Measurements from ENCODE around the gene RCBTB2. TPM values are rescaled to one million over a fixed set of nuclear protein-coding genes. Genes with fewer than 3 reads are reported as not detected.

Gene RCBTB2
- total and polyA plus RNA-seq, 7 donors, result 2.8 to 18.5 (median 8.2) TPM

DNA sequence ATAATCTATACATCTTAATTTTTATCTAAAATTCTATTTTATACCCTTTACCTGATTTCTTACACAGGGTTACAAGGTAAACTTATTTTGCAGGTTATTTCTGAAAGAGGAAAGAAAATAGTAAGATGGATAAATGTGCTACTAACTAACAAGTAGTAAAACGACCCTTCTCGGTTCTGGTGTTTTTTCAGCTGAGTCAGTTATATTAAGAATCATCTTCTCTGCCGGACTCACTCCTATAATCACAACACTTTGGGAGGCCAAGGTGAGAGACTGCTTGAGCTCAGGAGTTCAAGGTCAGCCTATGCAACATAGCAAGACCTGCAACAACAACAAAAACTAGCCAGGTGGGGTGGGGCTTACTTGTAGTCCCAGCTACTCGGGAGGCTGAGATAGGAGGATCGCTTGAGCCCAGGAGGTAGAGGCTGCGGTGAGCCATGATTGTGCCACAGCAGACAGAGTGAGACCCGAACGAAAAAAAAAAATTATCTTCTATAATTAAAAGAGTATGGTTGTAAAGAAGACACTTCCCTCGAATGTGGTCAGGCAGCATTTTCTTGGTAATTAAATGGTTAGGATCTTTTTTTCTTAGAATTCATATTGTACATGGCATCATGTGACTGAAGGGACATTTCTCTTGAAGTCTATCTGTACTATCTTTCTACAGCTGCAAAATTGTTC is 27.9 kb upstream of the RCBTB2 start:
- Histone ChIP-seq H3K27ac (no peak overlapping the region), H3K9me3 (peaks cover 2% of the 10 kb centered on the region), H3K4me1 (no peaks in the 10 kb centered on the region), H3K36me3 (ENCODE audit: insufficient read depth in 1 of 2, low read depth in 1 of 2) (no peaks in the 10 kb centered on the region), H3K27me3 (ENCODE audit: insufficient read depth in 3 of 3, low read length in 2 of 3) (no peaks in the 10 kb centered on the region), H3K4me3 (no peak overlapping the region)
- 86 to 89% (median 88%) methylated on average over 9 of the region's 9 CpGs for WGBS, 3 donors
- no peak for DNase-seq
- intact Hi-C loops (cut with DNase I), result no loop called here
- TF ChIP-seq, protein P1, sequence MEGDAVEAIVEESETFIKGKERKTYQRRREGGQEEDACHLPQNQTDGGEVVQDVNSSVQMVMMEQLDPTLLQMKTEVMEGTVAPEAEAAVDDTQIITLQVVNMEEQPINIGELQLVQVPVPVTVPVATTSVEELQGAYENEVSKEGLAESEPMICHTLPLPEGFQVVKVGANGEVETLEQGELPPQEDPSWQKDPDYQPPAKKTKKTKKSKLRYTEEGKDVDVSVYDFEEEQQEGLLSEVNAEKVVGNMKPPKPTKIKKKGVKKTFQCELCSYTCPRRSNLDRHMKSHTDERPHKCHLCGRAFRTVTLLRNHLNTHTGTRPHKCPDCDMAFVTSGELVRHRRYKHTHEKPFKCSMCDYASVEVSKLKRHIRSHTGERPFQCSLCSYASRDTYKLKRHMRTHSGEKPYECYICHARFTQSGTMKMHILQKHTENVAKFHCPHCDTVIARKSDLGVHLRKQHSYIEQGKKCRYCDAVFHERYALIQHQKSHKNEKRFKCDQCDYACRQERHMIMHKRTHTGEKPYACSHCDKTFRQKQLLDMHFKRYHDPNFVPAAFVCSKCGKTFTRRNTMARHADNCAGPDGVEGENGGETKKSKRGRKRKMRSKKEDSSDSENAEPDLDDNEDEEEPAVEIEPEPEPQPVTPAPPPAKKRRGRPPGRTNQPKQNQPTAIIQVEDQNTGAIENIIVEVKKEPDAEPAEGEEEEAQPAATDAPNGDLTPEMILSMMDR (IDR thresholded peaks at IDR 0.05), result no peak
- ATAC-seq, result no peak

DNA sequence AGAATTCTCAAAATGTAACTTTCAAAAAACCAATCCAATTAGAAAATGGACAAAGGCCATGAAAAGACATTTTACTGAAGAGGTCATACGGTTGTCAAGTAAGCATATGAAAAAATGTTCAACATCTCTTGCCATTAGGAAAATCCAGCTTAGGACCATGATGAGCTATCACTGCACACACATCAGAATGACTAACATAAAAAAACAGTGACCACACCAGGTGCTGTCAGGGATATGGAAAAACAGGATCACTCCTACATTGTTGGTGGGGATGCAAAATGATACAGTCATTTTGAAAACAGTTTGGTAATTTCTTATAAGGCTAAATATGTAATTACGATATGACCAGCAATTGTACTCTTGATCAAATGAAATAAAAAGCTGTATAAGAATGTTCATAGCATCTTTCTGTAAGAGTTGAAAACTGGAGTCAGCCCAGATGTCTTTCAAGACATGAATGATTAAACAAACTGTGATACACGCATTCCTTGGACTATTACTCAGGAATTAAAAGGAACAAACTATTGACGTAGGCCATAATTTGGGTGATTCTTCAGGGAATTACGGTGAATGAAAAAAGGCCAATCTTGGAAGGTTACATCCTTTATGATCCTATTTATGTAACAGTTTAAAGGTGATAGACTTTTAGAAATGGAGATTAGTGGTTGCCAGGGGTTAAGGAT is 26.9 kb upstream of the RCBTB2 start:
- intact Hi-C loops (cut with DNase I), result no loop called here
- Histone ChIP-seq H3K4me3 (no peak overlapping the region), H3K4me1 (no peaks in the 10 kb centered on the region), H3K27ac (no peak overlapping the region), H3K36me3 (ENCODE audit: insufficient read depth in 1 of 2, low read depth in 1 of 2) (no peaks in the 10 kb centered on the region), H3K27me3 (ENCODE audit: insufficient read depth in 3 of 3, low read length in 2 of 3) (no peaks in the 10 kb centered on the region), H3K9me3 (peaks cover 12% of the 10 kb centered on the region)
- no peak for ATAC-seq
- TF ChIP-seq, protein P1 (IDR thresholded peaks at IDR 0.05), result no peak
- WGBS, 3 donors, result 77 to 85% (median 79%) methylated on average over 5 of the region's 5 CpGs
- DNase-seq, result no peak

DNA sequence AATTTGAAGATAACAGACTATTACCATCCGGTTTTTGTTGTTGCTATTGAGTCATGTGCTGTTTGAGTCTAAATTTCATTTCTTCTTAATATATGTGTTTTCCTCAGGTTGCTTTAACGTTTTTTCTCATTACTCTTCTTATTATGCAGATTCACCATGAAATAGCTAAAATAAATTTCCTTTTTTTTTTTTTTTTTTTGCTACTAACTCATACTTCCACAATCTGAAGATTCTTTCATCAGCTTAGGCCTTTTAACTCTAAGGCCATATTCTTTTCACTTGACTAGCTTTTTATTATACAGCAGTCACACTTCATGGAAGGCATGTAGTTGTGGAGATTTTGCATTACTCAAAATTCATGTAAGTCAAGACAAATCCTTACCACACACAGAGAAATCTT is 23.9 kb upstream of the RCBTB2 start:
- Histone ChIP-seq H3K9me3 (peaks cover 19% of the 10 kb centered on the region), H3K36me3 (ENCODE audit: insufficient read depth in 1 of 2, low read depth in 1 of 2) (no peaks in the 10 kb centered on the region), H3K27me3 (ENCODE audit: insufficient read depth in 3 of 3, low read length in 2 of 3) (no peaks in the 10 kb centered on the region), H3K4me1 (no peaks in the 10 kb centered on the region), H3K27ac (no peak overlapping the region), H3K4me3 (no peak overlapping the region)
- intact Hi-C loops (cut with DNase I), result no loop called here
- DNase-seq, result no peak
- no peak for ATAC-seq
- TF ChIP-seq, protein P1 (IDR thresholded peaks at IDR 0.05), result no peak
- 84 to 93% (median 87%) methylated on average over 2 of the region's 2 CpGs for WGBS, 3 donors

DNA sequence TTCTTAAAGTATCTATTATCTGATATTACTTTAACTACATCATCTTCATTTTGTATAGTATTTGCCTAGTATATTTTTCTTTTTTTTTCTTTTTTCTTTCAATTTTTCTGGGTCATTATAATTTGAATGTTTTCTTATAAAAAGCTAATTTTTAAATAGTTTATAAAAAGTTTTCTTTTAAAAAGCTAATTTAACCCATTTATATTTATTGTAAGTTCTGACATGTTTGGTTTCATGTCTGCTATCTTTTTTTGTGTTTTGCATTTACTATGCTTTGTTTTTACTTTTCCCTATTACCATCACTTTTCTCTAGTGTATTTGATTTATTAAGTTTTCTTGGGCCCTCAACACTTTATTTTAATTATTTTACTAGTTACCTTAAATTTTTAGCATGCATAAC is 22.6 kb upstream of the RCBTB2 start:
- no peak for DNase-seq
- H3K9me3 ChIP-seq, result peaks cover 29% of the 10 kb centered on the region
- H3K4me1 ChIP-seq, result no peaks in the 10 kb centered on the region
- TF ChIP-seq, protein P1 (IDR thresholded peaks at IDR 0.05), result no peak
- no peaks in the 10 kb centered on the region for H3K36me3 ChIP-seq (ENCODE audit: insufficient read depth in 1 of 2, low read depth in 1 of 2)
- H3K27me3 ChIP-seq (ENCODE audit: insufficient read depth in 3 of 3, low read length in 2 of 3), result no peaks in the 10 kb centered on the region
- no peak overlapping the region for H3K27ac ChIP-seq
- no peak for ATAC-seq
- intact Hi-C loops (cut with DNase I), result no loop called here
- no peak overlapping the region for H3K4me3 ChIP-seq

Measured in psoas muscle (tissue), 8 donors.